VCaP (cell line): Measurements from ENCODE around the gene ITGB5.

Experiments
- H3K27ac ChIP-seq: fragments of 450-650 bp; 2 replicates; pipeline ENCODE4 v1.5.1; 2017
- TF ChIP-seq, protein P1 (sequence below): fragments of 450-650 bp; conservative IDR thresholded peaks from 2 replicates; pipeline ENCODE4 v1.5.1; 2017; ENCODE audit warnings: mild to moderate bottlenecking, moderate library complexity

ITGB5 gene

GRCh38 chr3:124767264-124767663 lies 119.9 kb downstream of the ITGB5 start:
- no peak overlapping the region for H3K27ac ChIP-seq
- TF ChIP-seq, protein P1, sequence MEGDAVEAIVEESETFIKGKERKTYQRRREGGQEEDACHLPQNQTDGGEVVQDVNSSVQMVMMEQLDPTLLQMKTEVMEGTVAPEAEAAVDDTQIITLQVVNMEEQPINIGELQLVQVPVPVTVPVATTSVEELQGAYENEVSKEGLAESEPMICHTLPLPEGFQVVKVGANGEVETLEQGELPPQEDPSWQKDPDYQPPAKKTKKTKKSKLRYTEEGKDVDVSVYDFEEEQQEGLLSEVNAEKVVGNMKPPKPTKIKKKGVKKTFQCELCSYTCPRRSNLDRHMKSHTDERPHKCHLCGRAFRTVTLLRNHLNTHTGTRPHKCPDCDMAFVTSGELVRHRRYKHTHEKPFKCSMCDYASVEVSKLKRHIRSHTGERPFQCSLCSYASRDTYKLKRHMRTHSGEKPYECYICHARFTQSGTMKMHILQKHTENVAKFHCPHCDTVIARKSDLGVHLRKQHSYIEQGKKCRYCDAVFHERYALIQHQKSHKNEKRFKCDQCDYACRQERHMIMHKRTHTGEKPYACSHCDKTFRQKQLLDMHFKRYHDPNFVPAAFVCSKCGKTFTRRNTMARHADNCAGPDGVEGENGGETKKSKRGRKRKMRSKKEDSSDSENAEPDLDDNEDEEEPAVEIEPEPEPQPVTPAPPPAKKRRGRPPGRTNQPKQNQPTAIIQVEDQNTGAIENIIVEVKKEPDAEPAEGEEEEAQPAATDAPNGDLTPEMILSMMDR: no peak

- TF ChIP-seq, protein P1: no peak
- no peak overlapping the region for H3K27ac ChIP-seq
Observed at GRCh38 chr3:124766113-124767095, 120.8 kb downstream of the ITGB5 start.

DNA sequence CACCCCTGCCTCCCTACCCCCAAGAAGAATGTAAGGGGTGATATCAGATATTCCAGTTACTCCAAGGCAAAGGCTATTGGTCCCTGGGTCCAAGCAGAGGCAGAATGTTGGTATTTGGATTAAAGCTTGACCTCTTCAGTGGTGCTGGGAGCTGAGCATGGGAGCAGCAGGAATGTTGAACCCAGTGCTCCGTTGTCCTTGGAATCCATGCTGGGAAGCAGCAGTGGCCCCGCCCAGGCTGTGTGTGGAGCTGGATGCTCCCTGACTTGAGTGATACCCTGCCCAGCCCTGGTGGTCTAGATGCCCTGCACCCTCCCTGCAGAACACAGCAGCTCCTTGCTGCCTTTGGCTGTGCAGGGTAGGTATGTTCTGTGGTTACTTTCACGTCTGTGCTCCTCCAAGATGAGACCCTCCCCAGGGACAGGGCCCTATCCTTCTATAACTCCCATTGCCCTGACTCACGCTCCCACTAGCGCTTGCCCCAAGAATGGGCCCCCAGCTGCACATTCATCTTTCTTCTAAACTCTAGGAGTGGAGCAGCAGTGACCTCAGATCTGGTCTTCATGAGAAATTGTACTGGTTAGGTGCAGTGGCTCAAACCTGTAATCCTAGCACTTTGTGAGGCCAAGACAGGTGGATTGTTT lies 121.8 kb downstream of the ITGB5 start:
- H3K27ac ChIP-seq: no peak overlapping the region
- TF ChIP-seq, protein P1: no peak

- TF ChIP-seq, protein P1: no peak
- H3K27ac ChIP-seq: no peak overlapping the region
Observed at GRCh38 chr3:124764746-124765145, 122.4 kb downstream of the ITGB5 start.

GRCh38 chr3:124763644-124764358 lies 123.4 kb downstream of the ITGB5 start:
- TF ChIP-seq, protein P1: no peak
- peak overlapping the region; percentile 70 for H3K27ac ChIP-seq

DNA sequence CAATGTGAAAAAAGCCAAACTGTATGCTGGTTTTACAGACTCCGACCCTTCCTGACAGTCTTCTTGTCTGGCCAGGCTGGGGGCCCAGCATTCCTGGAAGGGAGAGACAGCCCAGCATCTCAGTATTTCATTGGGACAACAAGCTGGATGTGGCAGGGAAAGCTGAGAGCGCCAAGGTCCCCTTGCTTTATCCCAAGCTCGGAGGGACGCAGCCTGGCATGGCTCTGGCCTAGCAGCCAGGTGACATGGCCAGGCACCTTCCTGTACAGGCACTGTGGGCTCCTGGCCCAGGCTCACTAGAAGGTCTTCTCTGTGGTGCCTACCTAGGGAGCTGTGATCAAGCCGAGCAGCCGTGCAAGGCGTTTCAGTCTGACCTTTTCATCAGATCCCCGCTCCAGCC lies 124.0 kb downstream of the ITGB5 start:
- TF ChIP-seq, protein P1: no peak
- peak overlapping the region; percentile 70 for H3K27ac ChIP-seq

DNA sequence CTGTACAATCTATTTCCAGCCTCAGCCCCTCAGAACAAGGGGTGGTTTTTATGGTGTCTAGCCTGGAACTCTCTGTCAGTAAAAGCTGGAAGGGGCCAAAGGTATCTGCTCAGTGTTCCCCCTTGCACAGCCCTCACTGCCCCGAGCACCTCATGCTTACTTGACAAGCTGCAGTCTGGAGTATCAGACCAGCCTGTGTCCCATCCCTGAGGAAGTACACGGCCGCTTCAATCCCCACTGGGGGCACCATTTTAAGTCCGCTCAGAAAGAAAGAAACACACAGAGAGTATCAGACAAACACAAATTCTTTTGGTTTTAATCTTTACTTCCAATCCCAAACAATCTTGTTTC lies 124.5 kb downstream of the ITGB5 start:
- peak overlapping the region; percentile 70 for H3K27ac ChIP-seq
- TF ChIP-seq, protein P1: no peak
